ENCODE data around the gene IL4I1.

DNA sequence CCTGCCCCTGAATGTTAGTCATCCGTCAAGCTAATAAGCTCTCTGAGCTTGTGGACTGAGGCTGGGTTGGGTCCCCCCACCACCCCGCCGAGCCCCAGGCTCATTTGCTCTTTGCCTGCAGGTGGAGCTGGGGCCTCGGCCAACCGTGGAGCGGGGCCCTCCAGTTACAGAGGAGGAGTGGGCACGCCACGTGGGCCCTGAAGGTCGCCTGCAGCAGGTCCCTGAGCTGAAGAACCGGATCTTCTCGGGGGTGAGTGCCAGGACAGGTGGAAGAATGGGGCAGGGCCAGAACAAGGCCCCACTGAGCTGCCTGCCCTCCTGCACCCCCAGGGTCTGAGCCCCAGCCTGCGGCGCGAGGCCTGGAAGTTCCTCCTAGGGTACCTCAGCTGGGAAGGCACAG, 14.0 kb downstream of the IL4I1 start:
- TF ChIP-seq, protein P1, sequence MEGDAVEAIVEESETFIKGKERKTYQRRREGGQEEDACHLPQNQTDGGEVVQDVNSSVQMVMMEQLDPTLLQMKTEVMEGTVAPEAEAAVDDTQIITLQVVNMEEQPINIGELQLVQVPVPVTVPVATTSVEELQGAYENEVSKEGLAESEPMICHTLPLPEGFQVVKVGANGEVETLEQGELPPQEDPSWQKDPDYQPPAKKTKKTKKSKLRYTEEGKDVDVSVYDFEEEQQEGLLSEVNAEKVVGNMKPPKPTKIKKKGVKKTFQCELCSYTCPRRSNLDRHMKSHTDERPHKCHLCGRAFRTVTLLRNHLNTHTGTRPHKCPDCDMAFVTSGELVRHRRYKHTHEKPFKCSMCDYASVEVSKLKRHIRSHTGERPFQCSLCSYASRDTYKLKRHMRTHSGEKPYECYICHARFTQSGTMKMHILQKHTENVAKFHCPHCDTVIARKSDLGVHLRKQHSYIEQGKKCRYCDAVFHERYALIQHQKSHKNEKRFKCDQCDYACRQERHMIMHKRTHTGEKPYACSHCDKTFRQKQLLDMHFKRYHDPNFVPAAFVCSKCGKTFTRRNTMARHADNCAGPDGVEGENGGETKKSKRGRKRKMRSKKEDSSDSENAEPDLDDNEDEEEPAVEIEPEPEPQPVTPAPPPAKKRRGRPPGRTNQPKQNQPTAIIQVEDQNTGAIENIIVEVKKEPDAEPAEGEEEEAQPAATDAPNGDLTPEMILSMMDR (IDR thresholded peaks at IDR 0.05; ENCODE audit: low read depth, low read length, missing input control): no peak
- TF ChIP-seq GABPA (IDR thresholded peaks at IDR 0.05 in 1 of 2, conservative IDR thresholded peaks at IDR 0.05 in 1 of 2) (no peak), HNF4G (IDR thresholded peaks at IDR 0.05) (no peak), RAD21 (IDR thresholded peaks at IDR 0.05) (no peak), TAF1 (conservative IDR thresholded peaks at IDR 0.05) (no peak), YY1 (IDR thresholded peaks at IDR 0.05) (no peak)

Data from liver (tissue), 3 donors.